GM21423 (cell line): ENCODE data around the gene CORIN.

Source experiments
- ATAC-seq: cut with Tn5 transposase; IDR thresholded peaks from one replicate; pipeline ENCODE4 v1.9.1; 2021; ENCODE audit warnings: mild to moderate bottlenecking, moderate library complexity; ENCODE audit not compliant: unreplicated experiment

Gene CORIN

DNA sequence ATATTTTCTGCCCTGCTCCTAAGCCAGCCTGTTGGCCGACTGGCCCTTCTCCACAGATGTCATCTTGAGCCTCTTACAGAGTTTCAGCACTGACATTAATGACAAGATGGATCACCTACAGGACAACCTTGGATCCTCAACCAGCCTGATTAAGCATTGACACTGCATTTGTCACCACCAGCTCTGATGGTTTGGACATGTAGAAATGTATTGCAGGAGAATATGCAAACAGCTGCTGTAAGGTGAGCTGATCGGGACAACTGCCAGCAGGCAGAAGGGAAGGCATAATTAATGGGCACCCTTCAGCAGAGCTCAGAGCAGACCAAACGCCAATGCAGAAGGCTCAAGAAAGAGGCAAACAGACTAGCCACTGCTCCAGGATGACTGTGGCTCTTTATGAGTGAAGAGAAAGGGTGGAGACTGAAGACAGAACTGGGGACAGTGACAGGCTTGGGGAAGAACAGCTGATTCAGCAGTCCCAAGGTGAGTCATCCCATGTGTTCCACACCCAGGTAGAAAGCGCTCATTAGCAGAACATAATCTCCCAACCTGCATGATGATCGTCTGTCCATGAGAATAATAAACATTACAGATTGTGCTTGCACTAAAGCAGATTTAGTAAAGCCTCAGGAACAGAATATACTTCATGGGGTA, 6.7 kb downstream of the CORIN start:
- no peak for ATAC-seq

DNA sequence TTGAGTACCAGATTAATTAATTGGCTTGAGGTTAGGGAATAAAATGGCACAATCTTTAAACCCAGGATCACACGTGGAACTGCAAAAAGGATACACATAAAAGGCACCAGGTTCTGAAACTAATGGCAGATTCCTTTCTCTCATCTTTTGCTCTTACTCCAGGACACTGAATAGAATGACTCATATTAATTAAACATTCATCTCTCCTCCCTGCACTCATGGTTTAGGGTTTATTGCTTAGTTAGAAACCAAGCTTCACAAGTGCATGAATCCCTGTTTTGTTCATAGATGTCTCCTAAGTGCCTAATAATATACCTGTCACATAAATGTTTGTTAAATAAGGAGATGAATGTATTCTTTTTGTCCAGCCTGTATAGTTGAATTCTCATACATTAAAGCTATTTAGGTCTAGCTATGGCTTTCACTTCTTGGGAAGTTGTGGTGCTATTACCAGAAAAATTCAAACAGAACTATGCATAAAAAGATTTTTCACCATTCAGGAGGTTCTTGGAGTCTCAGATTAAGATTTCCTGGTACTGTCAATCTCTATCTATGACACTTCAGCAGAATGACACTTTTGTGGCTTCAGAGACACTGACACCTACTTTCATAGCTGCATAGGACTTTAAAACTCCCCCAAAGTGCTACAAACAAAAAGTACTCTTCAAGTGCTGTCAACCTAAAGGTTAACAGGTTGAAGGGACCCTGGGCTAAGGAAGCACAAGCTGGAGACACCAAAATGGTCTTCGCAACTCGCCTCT, 7.4 kb downstream of the CORIN start:
- no peak for ATAC-seq

DNA sequence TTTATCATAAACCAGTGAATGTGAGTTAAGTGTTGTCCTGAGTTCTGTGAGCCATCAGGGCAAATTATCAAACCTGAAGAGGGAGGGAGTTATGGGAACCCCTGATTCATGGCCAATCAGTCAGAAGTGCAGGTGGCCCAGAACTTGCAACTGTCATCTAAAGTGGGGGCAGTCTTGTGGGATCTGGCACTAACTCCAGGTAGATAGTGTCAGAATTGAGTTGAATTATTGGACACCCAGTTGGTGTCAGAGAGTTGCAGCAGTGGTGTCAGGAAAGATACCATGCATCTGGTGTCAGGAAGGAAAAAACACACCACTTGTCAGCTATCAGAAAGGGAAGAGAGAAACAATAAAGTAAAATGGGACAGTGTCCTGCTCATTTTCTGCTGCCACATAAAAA, 8.4 kb downstream of the CORIN start:
- no peak for ATAC-seq

DNA sequence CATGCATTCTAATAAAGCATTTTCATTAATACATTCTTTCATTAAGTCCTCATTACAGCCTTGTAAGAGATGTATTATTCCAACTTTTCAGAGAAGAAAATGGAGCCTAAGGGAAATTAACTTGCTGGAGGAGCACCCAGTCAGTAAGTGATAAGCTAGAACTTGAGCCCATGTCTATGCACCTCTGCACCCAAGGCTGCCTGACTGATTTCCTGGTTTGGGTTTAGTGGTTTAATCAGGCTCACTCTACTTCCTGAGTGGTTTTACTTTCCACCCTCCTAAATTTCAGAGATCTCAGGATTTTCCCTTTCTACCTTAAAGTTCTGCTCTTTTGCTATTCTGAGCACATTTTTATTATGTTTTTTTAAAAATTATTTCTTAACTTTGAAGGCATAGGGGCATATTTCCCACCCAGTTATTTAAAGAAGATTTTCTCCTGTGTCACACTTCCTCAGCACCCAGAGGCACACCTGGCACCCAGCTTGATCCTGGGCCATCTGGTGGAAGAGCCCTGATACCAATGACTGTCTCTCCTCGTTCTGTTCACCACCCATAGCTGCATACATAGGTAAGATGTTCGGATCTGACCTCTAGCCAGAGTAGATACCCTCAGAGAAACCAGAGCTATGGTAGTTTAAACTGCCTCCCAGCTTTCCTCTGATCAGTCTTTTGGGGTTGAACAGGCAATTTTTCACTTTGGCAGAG, 10.4 kb downstream of the CORIN start:
- ATAC-seq, result no peak

DNA sequence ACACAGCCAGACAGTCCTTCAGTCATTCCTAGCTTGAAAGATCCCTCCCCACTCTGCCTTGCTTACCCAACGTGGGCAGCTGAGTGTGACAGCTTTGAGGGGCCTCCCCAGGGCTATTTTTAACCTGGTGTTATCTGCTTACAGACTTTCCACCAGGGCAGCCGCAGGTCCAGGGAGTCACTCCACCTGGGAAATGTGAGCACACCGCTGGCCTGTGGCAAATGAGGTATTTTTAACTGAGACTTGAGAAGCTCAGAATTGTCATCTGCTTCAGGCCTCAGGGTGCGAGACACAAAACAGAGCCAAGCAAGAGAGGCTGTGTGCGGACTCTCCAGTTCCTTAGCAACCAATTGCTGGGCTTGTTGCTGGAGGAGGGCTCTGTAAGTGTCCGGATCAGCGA, 13.0 kb downstream of the CORIN start:
- ATAC-seq, result no peak

DNA sequence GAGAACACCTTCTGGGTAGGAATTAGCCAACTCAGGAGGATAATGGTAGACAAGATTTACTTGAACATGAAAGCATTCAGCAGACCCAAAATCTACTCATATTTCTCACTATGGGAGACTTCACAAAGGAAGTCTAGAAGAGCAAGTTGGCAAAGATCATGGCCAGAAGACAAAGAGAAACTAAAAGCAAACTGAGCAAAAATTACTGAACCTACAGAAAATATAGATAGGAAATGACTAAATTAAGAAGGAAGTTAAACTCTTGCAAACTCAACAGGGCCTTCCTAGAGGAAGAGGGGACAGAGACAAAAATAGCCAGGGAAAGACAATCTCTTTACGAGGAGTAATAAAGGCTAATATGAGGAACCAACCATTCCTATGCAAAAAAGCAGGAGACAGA, 18.7 kb downstream of the CORIN start:
- ATAC-seq, result no peak

DNA sequence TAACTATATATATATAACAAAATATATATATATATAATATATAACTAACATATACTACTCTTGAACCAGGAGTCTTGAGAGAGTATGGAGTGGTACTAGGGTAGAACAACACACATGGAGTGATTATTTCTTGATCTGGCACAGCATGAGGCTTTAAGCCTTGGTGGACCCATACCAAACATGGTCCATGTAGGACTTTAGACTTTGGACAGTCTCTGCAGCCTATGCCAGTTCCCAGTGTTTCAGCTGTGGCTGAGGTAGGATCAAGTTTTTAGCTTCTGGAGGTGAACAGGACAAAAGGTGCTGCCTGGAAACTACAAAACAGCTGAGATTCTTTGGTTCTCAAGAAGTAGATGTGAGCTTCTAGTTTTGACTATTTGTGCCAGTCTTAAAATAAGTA, 20.6 kb downstream of the CORIN start:
- no peak for ATAC-seq

DNA sequence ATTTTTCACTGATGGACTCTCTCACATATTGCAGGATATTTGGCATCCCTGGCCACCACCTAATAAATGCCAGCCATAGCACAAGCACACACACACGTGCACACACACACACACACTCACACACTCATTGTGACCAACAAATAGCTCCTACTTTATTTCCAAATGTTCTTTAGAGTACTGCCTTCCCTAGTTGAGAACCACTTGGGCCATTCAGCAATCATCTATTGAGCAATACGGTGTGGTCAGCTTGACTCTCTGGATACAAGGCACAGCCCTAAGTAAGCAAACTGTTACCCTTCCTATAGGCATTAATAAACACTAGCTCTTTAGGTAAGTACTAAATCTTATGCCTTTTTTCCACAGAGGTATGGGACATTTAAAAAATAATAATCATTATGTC, 21.1 kb downstream of the CORIN start:
- no peak for ATAC-seq

DNA sequence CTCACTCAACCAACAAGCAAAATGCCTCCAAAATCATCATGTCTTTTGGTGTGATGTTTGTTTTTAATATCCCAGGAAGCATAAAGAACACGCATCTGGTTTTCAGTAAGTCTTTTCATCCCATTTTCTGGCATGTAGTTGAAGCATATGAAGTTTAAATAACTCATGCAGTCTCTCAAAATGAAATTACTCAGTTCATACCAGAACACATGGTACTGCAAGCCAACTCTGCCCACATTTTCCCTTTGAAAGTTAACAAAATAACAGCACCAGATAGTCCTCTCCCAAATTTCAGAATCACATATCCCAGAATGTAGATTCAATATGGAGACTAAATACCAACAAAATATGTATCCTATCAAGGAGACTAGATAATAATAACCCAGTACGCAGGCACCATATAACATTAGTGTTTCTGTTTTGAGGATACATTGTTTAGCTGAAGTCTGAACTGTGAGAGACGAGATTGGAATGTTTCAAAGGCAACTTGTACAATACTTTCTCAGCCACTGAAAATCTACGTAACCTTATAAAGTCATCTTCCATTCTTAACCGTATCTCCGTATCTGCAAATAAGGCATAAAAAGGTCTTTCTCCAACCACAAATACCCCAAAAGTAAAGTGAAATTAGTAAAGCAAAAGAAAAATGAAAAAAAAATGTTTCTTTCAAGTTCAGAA, 23.1 kb downstream of the CORIN start:
- ATAC-seq, result no peak

DNA sequence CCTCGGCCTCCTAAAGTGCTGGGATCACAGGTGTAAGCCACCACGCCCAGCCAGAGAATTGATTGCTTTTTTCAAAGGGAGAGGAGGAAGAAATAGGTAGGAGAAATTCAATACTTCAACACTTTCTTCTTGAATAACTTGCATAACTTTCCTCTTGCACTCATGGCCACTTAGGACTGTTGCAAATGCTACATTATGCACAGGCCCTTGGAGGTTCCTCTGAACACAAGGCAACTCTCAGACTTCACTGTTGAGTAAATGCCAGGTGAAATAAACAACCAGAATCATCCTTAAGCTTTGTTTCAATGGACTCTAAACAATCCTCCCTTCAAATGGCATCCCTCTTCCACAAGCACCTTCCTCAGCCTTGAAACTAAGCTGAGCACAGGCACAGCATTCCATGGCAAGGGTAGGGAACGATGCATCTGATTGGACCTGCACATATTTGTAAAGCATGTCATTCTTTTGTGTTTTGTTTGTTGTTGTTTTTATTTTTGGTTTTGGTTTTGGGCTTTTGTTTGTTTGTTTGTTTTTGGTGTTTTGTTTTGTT, 28.1 kb downstream of the CORIN start:
- ATAC-seq, result no peak

DNA sequence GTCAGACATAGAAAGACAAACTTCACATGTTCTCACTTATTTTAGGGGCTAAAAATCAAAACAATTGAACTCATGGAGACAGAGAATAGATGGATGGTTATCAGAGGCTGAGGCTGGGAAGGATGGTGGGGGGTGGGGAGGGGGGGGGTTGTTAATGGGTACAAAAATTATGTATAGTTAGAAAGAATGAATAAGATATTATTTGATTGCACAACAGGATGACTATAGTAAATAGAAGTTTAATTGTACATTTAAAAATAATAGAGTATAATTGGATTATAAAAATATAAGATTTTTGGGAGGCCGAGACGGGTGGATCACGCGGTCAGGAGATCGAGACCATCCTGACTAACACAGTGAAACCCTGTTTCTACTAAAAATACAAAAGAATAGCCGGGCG, 33.3 kb downstream of the CORIN start:
- no peak for ATAC-seq

DNA sequence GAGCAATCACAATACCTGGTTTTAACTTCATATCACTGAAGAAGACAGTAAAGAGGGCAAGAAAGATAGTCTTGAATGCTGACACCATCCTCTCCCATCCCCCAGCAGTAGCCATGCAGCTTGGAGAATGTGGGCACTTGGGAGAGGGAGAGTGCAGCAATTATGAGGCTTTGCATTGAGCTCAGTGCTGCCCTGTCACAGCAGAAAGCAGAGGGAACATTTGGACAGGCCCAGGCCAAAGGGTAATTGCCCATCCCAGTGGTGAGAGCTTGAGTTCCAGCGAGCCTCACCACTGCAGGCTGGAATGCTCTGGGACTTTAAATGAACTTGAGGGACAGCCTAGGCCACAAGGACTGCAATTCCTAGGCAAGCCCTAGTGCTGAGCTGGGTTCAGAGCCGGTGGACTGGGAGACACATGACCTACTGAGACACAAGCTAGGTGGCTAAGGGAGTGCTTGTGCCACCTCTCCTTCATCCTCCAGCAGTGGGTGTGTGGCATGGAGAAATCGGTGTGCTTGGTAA, 36.3 kb downstream of the CORIN start:
- ATAC-seq, result no peak

DNA sequence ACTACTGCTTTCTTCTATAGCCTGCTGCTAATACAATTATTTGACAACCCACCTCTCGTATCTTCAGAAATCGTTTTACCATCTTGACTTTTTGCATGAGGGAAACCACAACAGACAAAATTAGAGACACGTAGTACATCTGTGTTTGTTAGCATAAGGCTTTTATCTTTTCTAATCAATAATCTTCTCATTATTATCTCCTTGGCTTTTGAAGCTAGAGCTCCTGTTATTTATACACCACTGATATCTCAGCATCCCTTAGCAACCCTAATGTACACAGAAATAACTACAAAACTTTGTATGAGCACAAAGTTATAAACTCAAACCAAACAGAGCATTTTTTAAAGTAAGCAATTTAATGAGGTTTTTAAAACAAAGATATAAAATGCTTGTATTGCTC, 39.7 kb downstream of the CORIN start:
- ATAC-seq, result no peak

DNA sequence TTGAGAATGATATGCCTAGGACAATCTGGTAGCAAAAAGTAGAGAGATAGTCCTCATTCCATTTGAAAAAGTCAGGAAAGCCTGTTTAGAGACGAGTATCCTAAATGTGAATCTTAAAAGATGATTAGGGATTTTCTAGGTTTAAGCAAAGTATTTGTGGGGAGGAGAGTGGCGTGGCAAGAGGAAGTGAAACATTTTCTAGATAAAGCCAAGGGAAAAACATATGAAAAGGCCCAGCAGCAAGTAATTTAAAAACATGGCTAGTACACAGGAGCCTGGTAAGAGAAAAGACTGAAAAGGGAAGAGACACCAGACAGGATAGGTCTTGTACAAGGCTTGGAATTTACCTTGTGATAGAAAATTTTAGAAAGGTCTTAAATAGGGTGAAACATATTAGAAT, 45.9 kb downstream of the CORIN start:
- no peak for ATAC-seq

DNA sequence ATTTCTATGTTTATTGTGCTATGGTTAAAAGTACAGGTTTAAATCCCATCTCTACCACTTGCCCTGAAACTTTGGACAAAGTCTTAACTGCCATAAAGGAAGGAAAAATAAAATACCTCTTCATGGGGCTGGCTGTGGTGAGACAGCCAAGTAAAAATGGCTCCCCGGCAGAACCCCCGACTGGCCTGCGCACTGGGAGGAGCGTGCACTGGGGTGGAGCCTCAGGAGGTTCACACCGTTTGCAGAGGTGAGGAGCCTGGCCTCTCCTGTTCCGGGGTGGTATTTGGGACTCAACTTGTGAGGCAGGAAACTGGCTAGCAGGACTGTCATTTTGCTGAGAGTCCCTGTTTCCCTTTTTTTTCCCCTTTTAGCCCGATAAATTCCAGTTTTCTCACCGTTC, 47.8 kb downstream of the CORIN start:
- no peak for ATAC-seq

DNA sequence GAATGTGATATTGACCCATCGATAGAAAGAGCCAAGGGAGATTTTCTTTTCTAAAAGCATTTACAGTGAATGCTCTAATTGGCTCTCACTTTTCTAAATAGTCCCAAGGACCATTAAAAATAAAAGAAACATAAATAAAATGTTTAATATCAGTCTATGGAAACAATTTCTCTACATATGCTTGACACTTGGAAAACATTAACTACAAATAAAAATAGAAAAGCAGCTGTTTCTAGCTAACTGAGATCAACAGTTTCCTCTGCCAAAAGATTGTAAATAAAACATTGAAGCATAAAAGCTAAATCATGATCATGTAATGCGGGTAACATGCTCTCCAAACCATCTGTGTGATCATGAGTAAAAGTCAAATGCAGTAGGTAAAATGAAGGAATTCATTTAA, 49.7 kb downstream of the CORIN start:
- ATAC-seq, result no peak

DNA sequence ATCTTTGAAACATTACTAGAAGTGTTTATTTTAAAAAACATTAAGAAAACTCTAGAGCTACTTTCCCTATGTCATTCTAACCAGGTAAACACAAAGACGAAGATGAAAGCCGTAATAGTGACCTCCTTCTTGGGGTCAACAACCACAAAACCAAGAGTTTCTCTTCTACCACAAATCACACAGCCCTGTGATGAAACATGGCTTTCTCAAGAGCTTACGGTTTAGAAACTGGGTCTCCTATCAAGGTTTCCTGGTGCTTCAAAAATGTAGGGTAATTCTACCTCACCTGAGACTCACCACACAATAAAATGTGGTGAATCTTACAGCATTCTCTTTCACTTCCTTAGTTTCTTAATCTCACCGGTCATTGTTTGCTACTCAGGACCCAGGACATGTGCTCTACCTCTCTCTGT, 50.9 kb downstream of the CORIN start:
- ATAC-seq, result peak; percentile 76

DNA sequence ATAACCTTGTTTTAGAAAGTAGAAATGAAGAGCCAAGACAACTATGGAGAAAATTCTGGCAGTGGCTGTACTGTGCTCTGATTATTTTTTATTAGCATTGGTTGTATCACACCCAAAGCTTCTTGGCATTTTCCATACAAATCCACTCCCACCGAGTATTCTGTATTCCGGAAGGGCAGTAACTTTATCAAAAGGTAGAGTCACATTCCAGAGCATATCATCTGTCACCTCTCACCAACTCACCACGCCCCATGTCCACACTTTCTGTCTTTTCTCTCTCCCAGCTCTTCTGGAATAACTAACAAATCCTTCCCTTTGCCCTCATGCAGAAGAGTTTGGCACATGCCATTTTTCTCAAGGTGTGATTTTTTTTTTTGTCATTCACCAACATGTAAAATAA, 52.7 kb downstream of the CORIN start:
- ATAC-seq, result no peak

DNA sequence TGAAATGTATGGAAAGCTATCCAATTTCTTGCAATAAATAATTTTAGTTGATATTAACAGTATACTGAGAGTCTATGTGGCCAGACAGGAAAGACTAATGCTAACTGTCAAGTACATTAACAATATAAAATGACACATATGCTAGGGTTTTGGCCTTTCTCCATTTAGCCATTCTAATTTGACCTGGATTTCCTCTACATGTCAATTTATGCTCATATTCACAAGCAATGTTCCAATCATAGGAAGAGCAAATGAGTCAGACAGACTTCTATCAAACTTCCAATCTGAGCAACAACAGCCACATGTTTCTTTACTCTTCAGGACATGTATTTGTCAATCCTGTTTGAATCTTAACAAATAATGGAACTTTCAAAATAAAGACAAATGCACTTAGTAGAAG, 53.6 kb downstream of the CORIN start:
- ATAC-seq, result no peak

DNA sequence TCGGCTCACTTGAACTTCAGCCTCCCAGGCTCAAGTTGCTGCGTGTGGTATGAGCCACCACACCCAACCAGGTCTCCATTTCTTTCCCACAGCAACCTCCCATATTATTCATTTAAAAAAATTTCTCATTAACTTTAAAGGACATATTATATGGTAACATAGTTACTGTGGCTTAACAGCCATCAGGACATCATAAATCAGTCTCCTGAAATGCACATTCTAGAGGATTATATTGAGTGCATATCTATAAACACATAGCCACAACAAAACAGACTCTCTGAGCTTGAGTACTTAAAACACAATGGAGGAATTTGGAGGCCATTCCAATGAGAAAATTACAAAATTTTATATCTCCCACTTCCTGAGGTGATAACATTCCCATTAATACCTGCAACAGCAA, 61.5 kb downstream of the CORIN start:
- ATAC-seq, result no peak

DNA sequence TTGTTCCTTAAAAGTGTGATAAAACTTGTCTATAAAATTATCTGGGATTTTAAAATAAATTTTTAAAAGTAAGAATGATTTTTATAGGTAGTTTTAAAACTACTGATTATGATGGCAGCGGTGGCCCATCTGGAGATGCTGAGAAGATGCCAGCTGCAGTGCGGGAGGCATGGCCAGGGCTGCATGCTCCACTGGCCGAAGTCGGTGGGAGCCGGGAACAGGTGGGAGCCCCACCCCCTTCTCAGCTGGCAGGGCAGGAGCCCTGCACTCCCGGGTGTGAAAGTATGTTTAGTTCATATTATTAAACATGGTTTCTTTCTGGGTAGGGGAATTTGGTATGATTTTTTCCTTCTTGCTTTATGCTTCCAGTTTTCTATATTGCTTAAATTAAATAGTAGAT, 63.8 kb downstream of the CORIN start:
- no peak for ATAC-seq
